NCI-H524 treated with DMSO at 0.1 percent for 48 hours (cell line): ENCODE measurements around the gene TMEM62.
"Not testable (repeated sequence)": the region's sequence is repeated elsewhere in the genome, so short reads cannot be mapped to it uniquely, and the experiment has no call there.

ENCODE experiments used
- DNase-seq: peaks from one replicate; lab custom pipeline; 2025; lab: John Stamatoyannopoulos, UW

Gene TMEM62

DNA sequence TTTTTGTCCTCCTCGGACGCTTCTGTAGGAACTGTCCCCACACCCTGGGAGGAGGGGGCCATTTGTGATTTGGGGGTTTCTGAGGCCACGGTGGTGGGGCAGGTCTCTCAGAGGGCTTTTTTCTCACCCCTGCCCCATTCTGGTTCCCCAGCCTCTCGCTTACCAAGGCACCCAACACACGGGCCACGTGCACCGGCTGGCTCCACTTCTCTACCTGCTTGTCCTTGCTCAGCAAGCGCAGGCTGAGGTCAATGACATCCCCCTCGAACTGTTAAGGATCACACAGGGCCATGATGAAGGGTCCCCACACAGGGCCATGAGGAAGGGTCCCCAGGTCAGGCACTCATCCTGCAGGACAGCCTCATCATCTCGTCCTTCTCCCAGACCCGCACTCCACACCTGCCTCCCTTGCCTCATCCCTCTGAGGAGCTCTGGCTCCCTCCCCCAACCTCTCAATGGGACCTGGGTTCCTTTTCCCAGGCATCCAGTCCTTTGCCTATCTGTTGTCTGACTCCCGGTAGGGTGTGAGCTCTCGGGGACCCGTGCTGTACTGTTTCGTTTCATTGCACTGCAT lies 76.9 kb downstream of the TMEM62 start:
- DNase-seq = no peak

DNA sequence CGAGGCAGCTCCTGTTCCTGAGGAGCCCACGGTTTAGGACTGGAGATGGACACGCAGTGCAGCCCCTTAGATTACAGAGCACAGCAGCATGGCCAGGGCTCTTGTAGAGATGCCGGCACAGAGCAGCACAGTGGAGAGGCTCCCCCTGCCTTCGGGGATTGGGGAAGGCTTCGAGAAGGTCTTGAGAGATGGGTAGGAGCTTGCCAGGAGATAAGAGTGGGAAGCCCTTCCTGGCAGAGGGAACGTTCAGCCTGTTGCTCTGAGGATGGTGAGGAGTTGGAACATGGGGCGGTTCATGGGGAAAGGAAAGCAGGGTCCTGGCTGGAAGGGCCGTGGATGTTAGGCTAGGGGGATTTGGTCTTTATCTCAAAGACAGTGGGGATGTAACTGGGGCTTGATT lies 77.4 kb downstream of the TMEM62 start:
- no peak for DNase-seq

DNA sequence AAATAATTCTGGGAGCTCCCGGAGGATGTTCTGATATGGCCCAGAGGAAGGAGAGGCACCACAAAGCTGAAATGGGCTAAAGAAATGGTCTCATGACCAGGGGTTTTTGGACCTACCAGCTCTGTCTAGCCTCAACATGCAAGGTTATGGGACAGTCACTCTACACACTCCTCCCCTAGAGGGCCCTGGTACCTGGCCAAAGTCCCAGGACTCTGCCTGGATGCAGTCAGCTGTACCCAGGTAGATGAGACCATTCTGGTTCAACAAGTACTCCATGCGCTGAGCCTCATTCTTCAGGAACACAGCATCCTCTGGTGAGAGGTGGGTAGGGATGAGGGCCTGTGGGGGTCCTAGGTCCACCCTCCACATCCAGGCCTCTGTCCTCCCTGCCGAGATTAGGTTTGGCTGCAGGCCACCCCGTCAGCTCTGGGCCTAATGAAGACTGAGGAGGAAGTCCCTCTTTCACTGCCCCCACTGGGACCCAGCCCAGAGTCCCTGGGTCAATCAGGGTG lies 77.9 kb downstream of the TMEM62 start:
- DNase-seq = no peak

DNA sequence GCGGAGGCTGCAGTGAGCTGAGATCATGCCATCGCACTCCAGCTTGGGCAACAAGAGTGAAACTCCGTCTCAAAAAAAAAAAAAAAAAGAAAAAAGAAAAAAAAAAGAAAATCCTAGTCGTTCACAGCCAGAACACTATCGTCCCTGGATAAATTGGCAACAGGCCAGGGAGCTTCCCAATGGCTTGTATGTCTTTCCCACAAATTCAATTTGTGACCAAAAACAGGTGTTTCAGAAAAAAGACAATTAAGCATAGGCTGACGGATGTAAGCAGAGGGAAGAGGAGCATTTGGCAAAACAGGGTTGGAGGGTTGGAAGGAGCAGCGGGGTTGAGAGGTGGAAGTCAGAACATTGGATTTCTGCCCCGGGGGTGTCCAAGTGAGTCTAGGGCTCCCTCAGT lies 78.9 kb downstream of the TMEM62 start:
- DNase-seq = no peak

GRCh38 chr15:43212951-43213350 lies 79.6 kb downstream of the TMEM62 start:
- no peak for DNase-seq

GRCh38 chr15:43213466-43213865 lies 80.1 kb downstream of the TMEM62 start:
- DNase-seq = no peak

- no peak for DNase-seq
Observed at GRCh38 chr15:43214169-43214568, 80.8 kb downstream of the TMEM62 start.

DNA sequence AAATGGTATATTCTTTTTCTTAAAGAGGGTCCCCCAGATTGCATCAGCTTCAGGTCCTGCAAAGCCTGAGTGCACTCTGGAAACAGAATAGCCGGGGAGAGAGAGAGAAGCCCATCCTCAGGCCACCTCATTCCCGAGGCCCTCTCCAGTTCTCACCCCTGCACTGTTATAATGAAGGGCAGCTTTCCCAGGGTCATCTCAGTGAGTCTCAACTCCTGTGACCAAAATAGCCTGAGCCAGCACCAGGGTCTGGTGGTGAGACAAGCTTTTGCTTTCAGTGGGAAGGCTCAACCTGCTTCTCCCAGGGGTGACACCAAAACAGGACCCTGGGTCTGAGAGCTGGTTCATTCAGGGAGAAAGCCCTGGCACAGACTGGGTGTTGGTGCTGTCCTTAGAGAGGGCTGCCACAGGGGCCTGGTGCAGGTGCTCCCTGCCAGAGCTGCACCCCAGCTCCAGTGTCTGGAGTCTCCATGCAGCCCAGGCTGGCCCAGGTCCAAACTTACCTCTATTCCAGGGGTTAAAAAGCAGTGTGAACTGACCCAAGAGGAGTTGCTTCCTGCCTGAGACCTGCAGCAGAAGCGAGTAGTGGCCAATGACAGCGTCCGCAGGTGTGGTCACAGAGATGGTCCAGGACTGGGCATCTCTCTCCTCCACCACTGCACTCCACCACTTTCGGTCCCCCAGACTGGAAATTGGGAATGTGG lies 81.4 kb downstream of the TMEM62 start:
- DNase-seq = no peak

DNA sequence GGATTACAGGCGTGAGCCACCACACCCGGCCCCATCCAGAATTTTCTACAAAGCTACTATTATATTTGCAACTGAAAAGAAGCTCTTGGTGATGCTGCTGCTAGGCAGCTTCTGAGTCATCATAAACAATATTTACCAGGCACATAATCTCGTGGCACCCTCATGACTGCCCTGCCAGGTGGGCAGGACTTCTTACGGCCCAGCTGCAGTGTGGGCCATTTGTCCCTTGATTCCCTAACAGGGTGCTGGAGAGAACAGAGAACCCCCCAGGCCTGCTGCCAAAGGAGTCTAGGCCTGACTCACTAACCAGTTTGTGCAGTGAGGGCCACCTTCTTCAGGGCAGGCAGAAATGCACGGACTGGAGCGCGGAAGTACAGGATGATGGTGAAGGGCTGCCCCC lies 82.6 kb downstream of the TMEM62 start:
- no peak for DNase-seq

GRCh38 chr15:43218908-43219706 lies 85.7 kb downstream of the TMEM62 start:
- no peak for DNase-seq

GRCh38 chr15:43219929-43220928 lies 86.8 kb downstream of the TMEM62 start:
- DNase-seq = no peak

- DNase-seq = no peak
Observed at GRCh38 chr15:43220991-43221403, 87.6 kb downstream of the TMEM62 start, which contains the start of gene EPB42. TSS of gene EPB42 (minus strand) at chr15:43221018. CDS start at chr15:43220825, 193 bp downstream.

GRCh38 chr15:43221422-43221821 lies 88.0 kb downstream of the TMEM62 start:
- DNase-seq = no peak

GRCh38 chr15:43225201-43225949 lies 92.0 kb downstream of the TMEM62 start:
- no peak for DNase-seq

DNA sequence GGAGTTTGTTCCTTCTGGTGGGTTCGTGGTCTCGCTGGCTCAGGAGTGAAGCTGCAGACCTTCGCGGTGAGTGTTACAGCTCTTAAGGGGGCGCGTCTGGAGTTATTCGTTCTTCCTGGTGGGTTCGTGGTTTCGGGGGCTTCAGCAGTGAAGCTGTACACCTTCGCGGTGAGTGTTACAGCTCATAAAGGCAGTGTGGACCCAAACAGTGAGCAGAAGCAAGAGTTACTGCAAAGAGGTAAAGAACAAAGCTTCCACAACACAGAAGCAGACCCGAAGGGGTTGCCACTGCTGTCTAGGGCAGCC lies 92.5 kb downstream of the TMEM62 start:
- DNase-seq = not testable (repeated sequence)

GRCh38 chr15:43226436-43227305 lies 93.3 kb downstream of the TMEM62 start:
- no peak for DNase-seq

- no peak for DNase-seq
Observed at GRCh38 chr15:43229977-43230376, 96.6 kb downstream of the TMEM62 start.

DNA sequence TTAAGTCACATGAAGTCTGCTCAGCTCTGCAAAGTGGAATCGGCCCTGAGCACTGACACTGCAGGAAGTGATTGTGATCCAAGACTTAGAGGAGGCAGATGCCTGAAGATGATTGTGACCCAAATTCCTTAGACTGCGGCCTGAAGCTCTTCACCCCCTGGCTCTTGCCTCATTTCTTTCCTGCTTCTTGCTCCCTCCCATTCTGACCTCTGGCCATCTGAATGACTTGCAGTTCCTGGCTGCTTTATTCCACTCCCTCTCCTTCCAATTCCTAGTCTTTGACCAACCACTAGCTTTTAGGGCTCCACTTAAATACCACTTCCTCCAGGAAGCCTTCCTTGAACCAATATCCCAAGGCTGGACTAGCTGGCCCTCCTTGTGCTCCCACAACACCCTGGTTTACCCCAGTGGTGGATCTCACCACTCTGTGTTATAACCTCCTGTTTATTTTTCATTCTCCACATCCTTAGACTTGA lies 97.3 kb downstream of the TMEM62 start:
- no peak for DNase-seq

GRCh38 chr15:43232289-43232874 lies 99.0 kb downstream of the TMEM62 start:
- no peak for DNase-seq
